Measurements from ENCODE around the gene ZNF423.
"Not testable (repeated sequence)": the region's sequence is repeated elsewhere in the genome, so short reads cannot be mapped to it uniquely, and the experiment has no call there.

The ZNF423 gene

GRCh38 chr16:49566432-49566831, 289.5 kb downstream of the ZNF423 start:
- no peak for DNase-seq

GRCh38 chr16:49564496-49565229, 291.2 kb downstream of the ZNF423 start:
- DNase-seq, result no peak

GRCh38 chr16:49563666-49564065, 292.2 kb downstream of the ZNF423 start:
- DNase-seq, result no peak

- DNase-seq, result not testable (repeated sequence)
Measured at GRCh38 chr16:49562894-49563293, 293.0 kb downstream of the ZNF423 start.

GRCh38 chr16:49562228-49562627, 293.7 kb downstream of the ZNF423 start:
- DNase-seq, result no peak

- no peak for DNase-seq
Measured at GRCh38 chr16:49560004-49560830, 295.7 kb downstream of the ZNF423 start.

DNA sequence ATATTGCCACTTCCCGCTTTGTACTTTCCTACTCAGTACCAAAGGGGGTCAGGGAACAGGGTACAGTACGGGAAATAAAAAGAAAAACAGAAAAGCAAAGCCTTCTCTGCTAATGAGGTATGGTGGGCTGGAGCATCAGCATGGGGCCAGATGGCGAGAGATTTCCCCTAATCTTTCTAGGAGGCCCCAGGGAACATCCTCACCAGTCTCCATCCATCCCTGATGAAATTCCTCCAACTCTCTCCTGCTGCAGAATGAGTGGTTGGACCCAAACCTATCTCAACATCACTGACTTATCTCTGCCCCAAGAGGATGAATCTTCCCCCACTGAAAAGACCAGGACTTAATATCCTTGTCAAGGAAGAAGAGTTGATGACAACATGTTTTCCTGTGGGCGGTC, 296.7 kb downstream of the ZNF423 start:
- no peak for DNase-seq

DNA sequence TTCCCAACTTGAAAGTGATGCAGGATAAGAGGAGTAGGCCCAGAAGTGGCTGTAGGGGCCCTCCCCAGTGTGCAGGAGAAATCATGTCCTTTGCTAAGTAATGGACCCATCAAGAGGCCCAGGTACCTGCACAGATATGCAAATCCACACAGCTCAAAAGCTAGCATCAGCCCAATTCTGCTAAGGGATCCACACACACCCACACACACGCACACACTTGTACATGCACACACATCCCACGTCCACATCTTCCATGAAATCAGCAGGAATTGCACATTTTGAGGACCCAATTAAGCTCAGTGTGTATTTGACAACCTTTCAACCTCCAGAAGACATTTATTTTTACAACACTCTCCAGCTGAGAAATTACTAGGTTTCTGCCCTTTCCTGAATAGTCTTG, 297.5 kb downstream of the ZNF423 start:
- DNase-seq, result no peak

- DNase-seq, result peak; percentile 80
Measured at GRCh38 chr16:49556606-49557446, 299.1 kb downstream of the ZNF423 start.

- no peak for DNase-seq
Measured at GRCh38 chr16:49556249-49556605, 299.7 kb downstream of the ZNF423 start.

DNA sequence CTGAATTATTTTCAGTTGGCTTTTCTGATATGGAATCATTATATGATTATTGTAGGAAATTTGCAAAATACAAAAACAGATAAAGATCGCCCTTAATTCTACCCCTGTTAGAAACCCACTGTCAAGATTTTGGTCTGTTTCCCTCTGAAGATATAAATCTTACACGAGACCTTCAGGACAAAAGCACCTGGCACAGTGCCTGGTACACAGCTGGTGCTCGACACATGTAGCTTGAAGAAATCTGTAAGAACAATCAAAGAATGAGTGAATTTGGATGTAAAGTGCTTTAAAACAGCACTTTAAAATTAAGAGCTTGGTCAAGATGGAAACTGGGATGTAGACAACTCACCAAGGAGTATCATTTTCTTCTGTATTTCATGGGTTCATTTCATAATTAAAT, 301.2 kb downstream of the ZNF423 start:
- DNase-seq, result no peak

- DNase-seq, result no peak
Measured at GRCh38 chr16:49552313-49552928, 303.5 kb downstream of the ZNF423 start.

DNA sequence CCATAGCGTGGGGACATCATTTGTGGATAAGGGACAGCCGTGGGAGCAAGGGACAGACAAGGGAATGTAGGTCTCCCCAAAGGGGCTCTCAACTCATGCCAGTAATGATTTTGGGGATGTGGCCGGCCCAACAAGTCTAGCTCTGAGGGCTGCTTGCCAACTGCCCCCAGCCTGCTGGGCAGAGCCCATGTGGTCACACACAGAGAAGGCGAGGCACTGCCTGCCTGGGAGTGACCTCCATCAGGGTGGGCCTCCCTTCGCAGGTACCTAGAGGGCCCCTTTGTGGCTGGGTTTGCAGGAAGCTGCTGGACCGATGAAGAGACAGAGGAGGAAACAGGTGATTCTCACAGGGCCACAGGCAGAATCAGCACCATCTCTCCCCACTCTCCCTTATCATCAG, 305.2 kb downstream of the ZNF423 start:
- DNase-seq, result no peak

- no peak for DNase-seq
Measured at GRCh38 chr16:49550140-49550539, 305.8 kb downstream of the ZNF423 start.

DNA sequence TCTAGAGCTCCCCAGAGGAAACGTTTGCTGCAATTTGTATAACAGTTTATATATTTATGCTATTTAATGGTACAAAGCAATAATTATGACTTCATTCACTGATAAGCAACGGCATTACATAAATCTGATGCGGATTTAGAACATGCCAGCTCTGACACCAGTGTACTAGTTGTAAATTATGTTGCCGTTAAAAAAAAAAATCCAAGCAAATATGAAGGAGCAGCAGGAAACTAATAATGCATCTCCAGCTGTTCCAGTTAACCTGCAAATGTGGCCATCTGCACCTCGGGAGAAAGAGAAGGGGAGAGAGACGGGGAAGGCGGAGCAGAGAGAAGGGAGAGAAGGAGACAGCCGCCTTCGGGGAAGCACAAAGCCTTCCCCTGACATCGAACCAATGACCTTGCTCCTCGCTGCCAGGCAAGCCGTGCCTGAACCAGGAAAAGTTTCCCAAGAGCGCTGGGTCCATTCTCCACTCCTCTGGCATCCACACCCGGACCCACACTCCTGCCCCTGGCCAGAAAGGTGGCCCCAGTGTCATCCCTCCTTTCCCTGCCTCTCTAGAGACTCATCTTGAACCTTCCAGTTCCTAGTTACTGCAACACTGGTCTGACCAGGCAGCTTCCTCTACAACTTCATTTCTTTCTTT, 307.5 kb downstream of the ZNF423 start:
- no peak for DNase-seq

- DNase-seq, result no peak
Measured at GRCh38 chr16:49547448-49547847, 308.5 kb downstream of the ZNF423 start.

GRCh38 chr16:49546735-49547134, 309.2 kb downstream of the ZNF423 start:
- DNase-seq, result no peak

DNA sequence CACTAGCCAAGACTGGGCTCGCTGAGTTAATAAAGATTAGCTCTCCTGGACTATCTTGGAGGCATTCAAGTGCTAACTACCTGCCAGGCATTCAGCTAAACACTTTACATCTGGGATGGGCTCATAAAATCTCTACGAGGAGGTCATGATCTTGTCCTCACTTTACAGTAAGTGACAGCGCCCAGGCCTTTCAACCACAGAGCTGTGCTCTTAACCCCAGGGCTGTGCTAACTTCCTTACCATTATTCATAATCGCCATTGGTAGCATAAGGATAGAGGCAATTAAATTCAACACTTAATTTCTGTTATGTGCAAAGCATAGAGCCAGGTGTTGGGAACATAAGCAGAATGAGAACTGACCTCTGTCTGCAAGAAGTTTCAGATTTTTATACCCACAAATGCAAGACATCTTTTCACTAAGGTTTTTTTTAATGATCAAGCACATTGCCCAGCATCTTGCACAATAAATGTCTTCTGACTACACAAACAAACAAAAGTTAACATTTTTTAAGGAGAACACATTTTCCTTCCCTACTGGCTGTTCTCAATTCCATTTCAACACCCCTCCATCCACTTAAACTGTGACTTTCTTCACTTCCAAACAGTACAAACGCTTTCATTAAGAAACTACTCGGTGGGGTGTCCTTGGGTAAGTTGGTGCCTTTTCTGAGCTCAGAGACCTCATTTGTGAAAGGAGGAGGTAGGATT, 310.0 kb downstream of the ZNF423 start:
- no peak for DNase-seq

DNA sequence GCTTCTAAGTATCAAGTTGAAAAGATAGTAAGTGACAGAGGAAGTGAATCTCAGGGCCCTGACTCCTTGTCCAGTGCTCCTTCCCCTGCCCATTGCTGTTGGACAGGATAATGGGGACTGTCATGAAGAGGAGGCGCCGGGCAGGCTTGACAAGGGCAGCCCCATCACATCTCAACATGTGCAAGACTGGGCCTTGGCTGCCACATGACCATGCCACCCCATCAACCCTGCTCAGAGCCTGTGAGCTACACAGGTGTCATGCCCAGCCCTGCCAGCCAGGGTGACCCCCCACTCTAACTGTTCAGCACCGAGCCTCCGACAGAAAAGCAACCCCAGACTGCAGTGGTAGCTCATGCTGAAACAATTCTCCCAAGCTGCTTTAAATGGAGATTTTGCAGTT, 310.7 kb downstream of the ZNF423 start:
- no peak for DNase-seq

DNA sequence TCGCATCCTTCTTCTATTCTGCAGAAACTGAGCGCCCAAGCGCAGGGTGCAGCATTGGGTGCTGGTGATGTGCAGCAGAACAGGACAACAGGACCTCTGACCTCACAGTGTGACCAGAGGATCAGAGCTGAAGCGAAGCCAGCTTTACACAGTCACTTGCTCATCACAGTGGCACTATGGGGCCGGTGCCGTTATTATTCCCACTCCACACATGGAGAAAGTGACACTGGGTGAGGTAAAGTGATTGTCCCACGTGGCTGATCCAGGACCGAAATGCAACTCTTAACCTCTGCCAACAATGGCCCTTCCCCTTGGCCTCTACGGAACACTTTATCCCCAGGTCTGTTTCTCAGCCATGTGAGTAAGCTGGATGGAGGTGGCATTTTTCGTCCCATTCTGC, 311.1 kb downstream of the ZNF423 start:
- no peak for DNase-seq

GRCh38 chr16:49543631-49543946, 312.3 kb downstream of the ZNF423 start:
- DNase-seq, result no peak
